ENCODE results near the gene EME2.

EME2 gene

DNA sequence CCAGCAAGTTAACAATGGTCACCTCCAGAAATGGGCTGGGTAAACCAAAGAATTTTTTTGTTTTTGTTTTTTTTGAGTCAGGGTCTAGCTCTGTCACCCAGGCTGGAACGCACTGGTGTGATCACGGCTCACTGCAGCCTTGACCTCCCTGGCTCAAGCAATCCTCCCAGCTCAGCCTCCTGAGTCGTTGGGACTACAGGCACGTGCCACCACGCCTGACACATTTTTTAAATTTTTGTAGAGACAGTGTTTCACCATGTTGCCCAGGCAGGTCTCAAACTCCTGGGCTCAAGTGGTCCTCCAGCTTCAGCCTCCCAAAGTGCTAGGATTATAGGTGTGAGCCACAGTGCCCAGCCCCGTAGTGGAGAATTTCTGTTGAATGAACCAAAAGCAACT is 8.1 kb downstream of the EME2 start:
- no peak overlapping the region for H3K4ac ChIP-seq (ENCODE audit: low read length)
- no peak overlapping the region for H2AFZ ChIP-seq (ENCODE audit: low read length)
- no peak overlapping the region for H2BK12ac ChIP-seq (ENCODE audit: low read length)
- H3K79me1 ChIP-seq (ENCODE audit: low read depth, low read length): peaks cover 33% of the 10 kb centered on the region
- peaks cover 7% of the 10 kb centered on the region in 2 donors for H3K4me1 ChIP-seq (ENCODE audit: control insufficient read depth in 2 of 2, insufficient read depth in 1 of 2, low read depth in 1 of 2, low read length in 2 of 2)
- H3K27ac ChIP-seq (replicated peaks; ENCODE audit: low read length): no peak overlapping the region
- no peaks in the 10 kb centered on the region for H3K9me3 ChIP-seq (replicated peaks in 1 of 2; ENCODE audit: control insufficient read depth in 2 of 2, insufficient read depth in 1 of 2, low read depth in 1 of 2, low read length in 2 of 2)
- H3K4me2 ChIP-seq (ENCODE audit: insufficient read depth, low read length, poor library complexity, severe bottlenecking): no peak overlapping the region
- no peak for DNase-seq (ENCODE audit: low spot score)
- H4K8ac ChIP-seq (ENCODE audit: low read depth, low read length): no peak overlapping the region
- peak overlapping the region in 1 of 2 donors; percentile 97 for H3K4me3 ChIP-seq (ENCODE audit: low read length in 2 of 2)
- H2AK5ac ChIP-seq (ENCODE audit: low read depth, low read length): no peak overlapping the region
- H3K9ac ChIP-seq (ENCODE audit: low read depth, low read length, poor library complexity): no peak overlapping the region
- no peak overlapping the region for H2BK15ac ChIP-seq (ENCODE audit: low read length)
- H3K27me3 ChIP-seq (ENCODE audit: control insufficient read depth in 3 of 3, insufficient read depth in 3 of 3, low read depth in 1 of 3, low read length in 3 of 3): no peaks in the 10 kb centered on the region
- peak overlapping the region; percentile 80 for H3K23ac ChIP-seq (ENCODE audit: low read depth, low read length, poor library complexity)
- no CpG with 5 or more reads among the region's 6 CpGs for WGBS, 2 donors (ENCODE audit: extremely low coverage in 2 of 2, insufficient read length in 2 of 2, insufficient replicate concordance in 1 of 2)
- no peak overlapping the region for H4K91ac ChIP-seq (ENCODE audit: low read depth, low read length, poor library complexity)
- H3K18ac ChIP-seq (ENCODE audit: low read length): no peak overlapping the region
- H2BK120ac ChIP-seq (ENCODE audit: low read depth, low read length): no peak overlapping the region
- no peak overlapping the region for H3K14ac ChIP-seq (ENCODE audit: low read length)
- peaks cover 33 to 68% of the 10 kb centered on the region in 2 donors for H3K36me3 ChIP-seq (replicated peaks in 1 of 2; ENCODE audit: control insufficient read depth in 2 of 2, insufficient read depth in 2 of 2, low read length in 2 of 2)
- no peak overlapping the region for H2BK5ac ChIP-seq (ENCODE audit: low read length)

GRCh38 chr16:1781254-1781653 is 8.6 kb downstream of the EME2 start:
- WGBS, 2 donors (ENCODE audit: extremely low coverage in 2 of 2, insufficient read length in 2 of 2, insufficient replicate concordance in 1 of 2): no CpG with 5 or more reads among the region's 20 CpGs
- Histone ChIP-seq H3K9ac (ENCODE audit: low read depth, low read length, poor library complexity) (no peak overlapping the region), H4K8ac (ENCODE audit: low read depth, low read length) (no peak overlapping the region), H3K27me3 (ENCODE audit: control insufficient read depth in 3 of 3, insufficient read depth in 3 of 3, low read depth in 1 of 3, low read length in 3 of 3) (no peaks in the 10 kb centered on the region), H2AK5ac (ENCODE audit: low read depth, low read length) (peak overlapping the region; percentile 63), H4K91ac (ENCODE audit: low read depth, low read length, poor library complexity) (no peak overlapping the region), H3K14ac (ENCODE audit: low read length) (no peak overlapping the region), H3K36me3 (replicated peaks in 1 of 2; ENCODE audit: control insufficient read depth in 2 of 2, insufficient read depth in 2 of 2, low read length in 2 of 2) (peaks cover 33 to 68% of the 10 kb centered on the region in 2 donors), H3K4me1 (ENCODE audit: control insufficient read depth in 2 of 2, insufficient read depth in 1 of 2, low read depth in 1 of 2, low read length in 2 of 2) (peaks cover 7% of the 10 kb centered on the region in 2 donors), H3K4ac (ENCODE audit: low read length) (no peak overlapping the region), H2BK120ac (ENCODE audit: low read depth, low read length) (no peak overlapping the region), H3K9me3 (replicated peaks in 1 of 2; ENCODE audit: control insufficient read depth in 2 of 2, insufficient read depth in 1 of 2, low read depth in 1 of 2, low read length in 2 of 2) (no peaks in the 10 kb centered on the region), H2BK12ac (ENCODE audit: low read length) (no peak overlapping the region), H3K23ac (ENCODE audit: low read depth, low read length, poor library complexity) (peak overlapping the region; percentile 80), H3K18ac (ENCODE audit: low read length) (no peak overlapping the region), H3K79me1 (ENCODE audit: low read depth, low read length) (peaks cover 38% of the 10 kb centered on the region), H2BK15ac (ENCODE audit: low read length) (no peak overlapping the region), H3K27ac (replicated peaks; ENCODE audit: low read length) (no peak overlapping the region), H3K4me2 (ENCODE audit: insufficient read depth, low read length, poor library complexity, severe bottlenecking) (peak overlapping the region; percentile 95), H2AFZ (ENCODE audit: low read length) (no peak overlapping the region), H2BK5ac (ENCODE audit: low read length) (no peak overlapping the region), H3K4me3 (ENCODE audit: low read length in 2 of 2) (peak overlapping the region; percentile 95 to 97)
- DNase-seq (ENCODE audit: low spot score): no peak

GRCh38 chr16:1781758-1782407 is 9.3 kb downstream of the EME2 start:
- Histone ChIP-seq H2BK5ac (ENCODE audit: low read length) (no peak overlapping the region), H3K18ac (ENCODE audit: low read length) (peak overlapping the region; percentile 71), H3K23ac (ENCODE audit: low read depth, low read length, poor library complexity) (peak overlapping the region; percentile 80), H2AK5ac (ENCODE audit: low read depth, low read length) (peak overlapping the region; percentile 63), H3K4me2 (ENCODE audit: insufficient read depth, low read length, poor library complexity, severe bottlenecking) (peak overlapping the region; percentile 95), H3K9ac (ENCODE audit: low read depth, low read length, poor library complexity) (peak overlapping the region; percentile 78), H3K79me1 (ENCODE audit: low read depth, low read length) (peaks cover 41% of the 10 kb centered on the region), H2AFZ (ENCODE audit: low read length) (peak overlapping the region; percentile 79), H3K4me3 (ENCODE audit: low read length in 2 of 2) (peak overlapping the region; percentile 95 to 97), H3K4ac (ENCODE audit: low read length) (no peak overlapping the region), H4K91ac (ENCODE audit: low read depth, low read length, poor library complexity) (no peak overlapping the region), H3K27ac (replicated peaks; ENCODE audit: low read length) (no peak overlapping the region), H2BK12ac (ENCODE audit: low read length) (no peak overlapping the region), H2BK15ac (ENCODE audit: low read length) (no peak overlapping the region), H3K14ac (ENCODE audit: low read length) (no peak overlapping the region), H4K8ac (ENCODE audit: low read depth, low read length) (no peak overlapping the region), H3K4me1 (ENCODE audit: control insufficient read depth in 2 of 2, insufficient read depth in 1 of 2, low read depth in 1 of 2, low read length in 2 of 2) (peaks cover 7% of the 10 kb centered on the region in 2 donors), H2BK120ac (ENCODE audit: low read depth, low read length) (no peak overlapping the region), H3K9me3 (replicated peaks in 1 of 2; ENCODE audit: control insufficient read depth in 2 of 2, insufficient read depth in 1 of 2, low read depth in 1 of 2, low read length in 2 of 2) (no peaks in the 10 kb centered on the region), H3K36me3 (replicated peaks in 1 of 2; ENCODE audit: control insufficient read depth in 2 of 2, insufficient read depth in 2 of 2, low read length in 2 of 2) (peaks cover 31 to 68% of the 10 kb centered on the region in 2 donors), H3K27me3 (ENCODE audit: control insufficient read depth in 3 of 3, insufficient read depth in 3 of 3, low read depth in 1 of 3, low read length in 3 of 3) (no peaks in the 10 kb centered on the region)
- no CpG with 5 or more reads among the region's 70 CpGs for WGBS, 2 donors (ENCODE audit: extremely low coverage in 2 of 2, insufficient read length in 2 of 2, insufficient replicate concordance in 1 of 2)
- DNase-seq (ENCODE audit: low spot score): peak; percentile 14

GRCh38 chr16:1782408-1783264 is 10.0 kb downstream of the EME2 start, which contains the start of the genes NUBP2 and SPSB3:
NUBP2 (plus strand) TSS chr16:1782960; CDS start chr16:1783021, 61 bp downstream.
SPSB3 (minus strand) TSS chr16:1782571; CDS start chr16:1781483, 1,088 bp downstream.
- H3K9me3 ChIP-seq (replicated peaks in 1 of 2; ENCODE audit: control insufficient read depth in 2 of 2, insufficient read depth in 1 of 2, low read depth in 1 of 2, low read length in 2 of 2): no peaks in the 10 kb centered on the region
- no peak within 1 kb of the TSS for H3K27ac ChIP-seq (replicated peaks; ENCODE audit: low read length)
- H2BK15ac ChIP-seq (ENCODE audit: low read length): peak within 1 kb of the TSS; percentile 19
- H2BK5ac ChIP-seq (ENCODE audit: low read length): peak within 1 kb of the TSS; percentile 59
- H3K4ac ChIP-seq (ENCODE audit: low read length): peak within 1 kb of the TSS; percentile 17
- no CpG with 5 or more reads among the region's 102 CpGs for WGBS, 2 donors (ENCODE audit: extremely low coverage in 2 of 2, insufficient read length in 2 of 2, insufficient replicate concordance in 1 of 2)
- H3K27me3 ChIP-seq (ENCODE audit: control insufficient read depth in 3 of 3, insufficient read depth in 3 of 3, low read depth in 1 of 3, low read length in 3 of 3): no peaks in the 10 kb centered on the region
- no peak within 1 kb of the TSS for H4K91ac ChIP-seq (ENCODE audit: low read depth, low read length, poor library complexity)
- peak within 1 kb of the TSS; percentile 21 for H3K14ac ChIP-seq (ENCODE audit: low read length)
- H2BK12ac ChIP-seq (ENCODE audit: low read length): no peak within 1 kb of the TSS
- H3K79me1 ChIP-seq (ENCODE audit: low read depth, low read length): peaks cover 47% of the 10 kb centered on the region
- peak within 1 kb of the TSS; percentile 63 for H2AK5ac ChIP-seq (ENCODE audit: low read depth, low read length)
- H3K23ac ChIP-seq (ENCODE audit: low read depth, low read length, poor library complexity): peak within 1 kb of the TSS; percentile 80
- DNase-seq (ENCODE audit: low spot score): peak; percentile 100
- peak within 1 kb of the TSS; percentile 79 for H2AFZ ChIP-seq (ENCODE audit: low read length)
- H3K4me1 ChIP-seq (ENCODE audit: control insufficient read depth in 2 of 2, insufficient read depth in 1 of 2, low read depth in 1 of 2, low read length in 2 of 2): peaks cover 7% of the 10 kb centered on the region in 2 donors
- peak within 1 kb of the TSS; percentile 95 for H3K4me2 ChIP-seq (ENCODE audit: insufficient read depth, low read length, poor library complexity, severe bottlenecking)
- H3K9ac ChIP-seq (ENCODE audit: low read depth, low read length, poor library complexity): peak within 1 kb of the TSS; percentile 88
- peak within 1 kb of the TSS; percentile 77 for H3K18ac ChIP-seq (ENCODE audit: low read length)
- H2BK120ac ChIP-seq (ENCODE audit: low read depth, low read length): no peak within 1 kb of the TSS
- peaks cover 30 to 68% of the 10 kb centered on the region in 2 donors for H3K36me3 ChIP-seq (replicated peaks in 1 of 2; ENCODE audit: control insufficient read depth in 2 of 2, insufficient read depth in 2 of 2, low read length in 2 of 2)
- no peak within 1 kb of the TSS for H4K8ac ChIP-seq (ENCODE audit: low read depth, low read length)
- peak within 1 kb of the TSS; percentile 95 to 97 for H3K4me3 ChIP-seq (ENCODE audit: low read length in 2 of 2)

All from neuronal stem cell (in vitro differentiated cells).